Measurements from ENCODE around the gene OR7C2.

GRCh38 chr19:14961956-14962685, 20.8 kb downstream of the OR7C2 start:
- no peak for TF ChIP-seq EP300 (IDR thresholded peaks at IDR 0.05)
- no peak for TF ChIP-seq CTCF (IDR thresholded peaks at IDR 0.05)
- no peak for TF ChIP-seq POLR2AphosphoS5 (IDR thresholded peaks at IDR 0.05)
- TF ChIP-seq POLR2A (IDR thresholded peaks at IDR 0.05) = no peak

All from upper lobe of left lung (tissue), 4 donors.